HepG2 (cell line): ENCODE measurements around the gene ATG9A. TPM values are rescaled to one million over a fixed set of nuclear protein-coding genes. Genes with fewer than 3 reads are reported as not detected.

Experiments used
- HDAC1 ChIP-seq: sonication (generic); formaldehyde crosslinking; IDR thresholded peaks from 2 replicates; pipeline ENCODE4 v1.5.1; 2020; ENCODE audit warnings: mild to moderate bottlenecking, missing genetic modification reagents
- KAT8 ChIP-seq: IDR thresholded peaks from 2 replicates; pipeline ENCODE4 v1.6.1; 2016; ENCODE audit warnings: missing genetic modification reagents, missing compliant biosample characterization
- MED1 ChIP-seq: sonication (generic); formaldehyde crosslinking; IDR thresholded peaks from 2 replicates; pipeline ENCODE4 v1.4.0; 2020; ENCODE audit warnings: missing genetic modification reagents
- NFE2L1 ChIP-seq: sonication (generic); formaldehyde crosslinking; IDR thresholded peaks from 2 replicates; pipeline ENCODE4 v1.4.0; 2020; ENCODE audit warnings: missing genetic modification reagents, mild to moderate bottlenecking, borderline replicate concordance
- NR2C2 ChIP-seq: sonication (generic); formaldehyde crosslinking; IDR thresholded peaks from 2 replicates; pipeline ENCODE4 v1.4.0; 2020; ENCODE audit warnings: missing genetic modification reagents, mild to moderate bottlenecking, moderate library complexity, borderline replicate concordance
- TMF1 ChIP-seq: sonication (generic); formaldehyde crosslinking; IDR thresholded peaks from 2 replicates; pipeline ENCODE4 v1.8.1; 2022; ENCODE audit warnings: low read depth, missing genetic modification reagents
- ZNF101 ChIP-seq: sonication (generic); formaldehyde crosslinking; IDR thresholded peaks from 2 replicates; pipeline ENCODE4 v1.4.0; 2020; ENCODE audit warnings: mild to moderate bottlenecking, low read depth, missing genetic modification reagents, borderline replicate concordance
- ZNF335 ChIP-seq: sonication (generic); formaldehyde crosslinking; IDR thresholded peaks from 2 replicates; pipeline ENCODE4 v1.4.0; 2020; ENCODE audit warnings: missing genetic modification reagents
- polyA plus RNA-seq, 8 experiments: library from polyadenylated mRNA; depleted of rRNA in 3 of 8; stranded (reverse) in 7 of 8; unstranded in 1 of 8; fragments of >200 nt; fragmentation: Illumina TruSeq in 4 of 8; extraction: Trizol in 4 of 8; gene quantifications; 2 replicates each; pipeline versions ENCODE4 v1.2.1 to v1.2.3, GENCODE V29; 2011 to 2016; ENCODE audit warnings: low read depth in 4 of 8, missing spikeins in 1 of 8, mixed read lengths in 1 of 8; ENCODE audit not compliant: insufficient read depth in 1 of 8
- total RNA-seq, 5 experiments: library from RNA; depleted of rRNA; stranded (reverse); fragments of >200 nt; fragmentation: Illumina TruSeq; extraction: Trizol; gene quantifications; 2 replicates each; pipeline ENCODE4 v1.2.3, GENCODE V29; 2016; ENCODE audit warnings: low read depth in 1 of 5
- TF ChIP-seq, protein P1 (sequence below), 2 experiments: sonication (generic) in 1 of 2; formaldehyde crosslinking in 1 of 2; IDR thresholded peaks; 2 replicates each; pipeline versions ENCODE4 v1.6.1 to v1.9.0; 2014 to 2022; ENCODE audit warnings: antibody characterized with exemption in 1 of 2, borderline replicate concordance in 1 of 2, inconsistent platforms in 1 of 2, low read depth in 1 of 2, missing genetic modification reagents in 1 of 2
- TF ChIP-seq, protein P2 (sequence below): sonication (generic); formaldehyde crosslinking; IDR thresholded peaks from 2 replicates; pipeline ENCODE4 v1.4.0; 2020; ENCODE audit warnings: missing genetic modification reagents
- TF ChIP-seq, protein P3 (sequence below): sonication (generic); formaldehyde crosslinking; IDR thresholded peaks from 2 replicates; pipeline ENCODE4 v1.9.0; 2021; ENCODE audit warnings: mild to moderate bottlenecking, missing genetic modification reagents
- TF ChIP-seq, protein P4 (sequence below): sonication (generic); formaldehyde crosslinking; IDR thresholded peaks from 2 replicates; pipeline ENCODE4 v1.5.0; 2020; ENCODE audit warnings: missing genetic modification reagents, mild to moderate bottlenecking, borderline replicate concordance

Gene ATG9A
- total and polyA plus RNA-seq, 2 of the 13 experiments (the other 11 are each of a cell fraction or from before 2014, with no cell fraction given), result 35.0 to 131 TPM

DNA sequence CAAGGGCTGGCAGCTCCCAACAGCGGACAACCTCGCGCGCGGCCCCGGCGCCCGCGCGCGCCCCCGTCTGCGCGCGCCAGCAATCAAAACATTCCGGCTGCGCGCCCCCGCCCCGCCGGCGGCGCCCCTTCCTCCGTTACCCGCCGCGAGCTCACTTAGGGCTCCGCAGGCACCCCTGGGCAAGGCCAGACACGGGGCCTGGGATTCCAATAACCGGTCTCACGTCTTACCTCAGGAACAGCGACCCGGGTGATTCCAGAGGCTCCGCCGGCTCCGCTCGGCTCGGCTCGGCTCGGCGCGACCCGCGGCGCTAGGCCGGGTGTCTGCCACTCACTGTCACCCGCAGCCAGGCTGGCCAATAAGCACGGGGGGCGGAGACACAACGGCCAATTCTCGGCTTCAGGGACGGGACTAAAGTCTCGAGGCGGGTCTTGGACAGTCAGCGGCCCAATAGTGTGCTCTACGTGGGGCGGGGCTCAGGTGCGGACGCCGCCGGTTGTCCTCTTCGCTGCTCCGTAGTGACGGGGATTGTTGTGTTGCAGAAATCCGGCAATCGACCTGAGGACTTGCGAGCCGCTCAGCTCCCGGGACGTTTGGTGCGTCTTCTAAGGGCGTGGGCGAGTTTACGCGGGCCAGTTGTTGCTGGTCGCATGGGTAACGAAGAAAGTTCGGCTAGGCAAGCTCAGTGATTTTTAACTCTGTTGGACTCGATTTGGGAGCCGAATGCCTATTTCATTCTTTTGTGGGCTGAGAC is at the start of gene ATG9A, which contains the start of gene ANKZF1 (continued):
- TF ChIP-seq, protein P1, sequence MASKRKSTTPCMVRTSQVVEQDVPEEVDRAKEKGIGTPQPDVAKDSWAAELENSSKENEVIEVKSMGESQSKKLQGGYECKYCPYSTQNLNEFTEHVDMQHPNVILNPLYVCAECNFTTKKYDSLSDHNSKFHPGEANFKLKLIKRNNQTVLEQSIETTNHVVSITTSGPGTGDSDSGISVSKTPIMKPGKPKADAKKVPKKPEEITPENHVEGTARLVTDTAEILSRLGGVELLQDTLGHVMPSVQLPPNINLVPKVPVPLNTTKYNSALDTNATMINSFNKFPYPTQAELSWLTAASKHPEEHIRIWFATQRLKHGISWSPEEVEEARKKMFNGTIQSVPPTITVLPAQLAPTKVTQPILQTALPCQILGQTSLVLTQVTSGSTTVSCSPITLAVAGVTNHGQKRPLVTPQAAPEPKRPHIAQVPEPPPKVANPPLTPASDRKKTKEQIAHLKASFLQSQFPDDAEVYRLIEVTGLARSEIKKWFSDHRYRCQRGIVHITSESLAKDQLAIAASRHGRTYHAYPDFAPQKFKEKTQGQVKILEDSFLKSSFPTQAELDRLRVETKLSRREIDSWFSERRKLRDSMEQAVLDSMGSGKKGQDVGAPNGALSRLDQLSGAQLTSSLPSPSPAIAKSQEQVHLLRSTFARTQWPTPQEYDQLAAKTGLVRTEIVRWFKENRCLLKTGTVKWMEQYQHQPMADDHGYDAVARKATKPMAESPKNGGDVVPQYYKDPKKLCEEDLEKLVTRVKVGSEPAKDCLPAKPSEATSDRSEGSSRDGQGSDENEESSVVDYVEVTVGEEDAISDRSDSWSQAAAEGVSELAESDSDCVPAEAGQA (IDR thresholded peaks at IDR 0.05; ENCODE audit: low read depth), result no peak
- TF ChIP-seq, protein P1 (CRISPR knock-in tag; IDR thresholded peaks at IDR 0.05; ENCODE audit: borderline replicate concordance), result no peak
- peak; percentile 75 for TF ChIP-seq MED1
- no peak for TF ChIP-seq ZNF101 (CRISPR knock-in tag)
- TF ChIP-seq, protein P2, sequence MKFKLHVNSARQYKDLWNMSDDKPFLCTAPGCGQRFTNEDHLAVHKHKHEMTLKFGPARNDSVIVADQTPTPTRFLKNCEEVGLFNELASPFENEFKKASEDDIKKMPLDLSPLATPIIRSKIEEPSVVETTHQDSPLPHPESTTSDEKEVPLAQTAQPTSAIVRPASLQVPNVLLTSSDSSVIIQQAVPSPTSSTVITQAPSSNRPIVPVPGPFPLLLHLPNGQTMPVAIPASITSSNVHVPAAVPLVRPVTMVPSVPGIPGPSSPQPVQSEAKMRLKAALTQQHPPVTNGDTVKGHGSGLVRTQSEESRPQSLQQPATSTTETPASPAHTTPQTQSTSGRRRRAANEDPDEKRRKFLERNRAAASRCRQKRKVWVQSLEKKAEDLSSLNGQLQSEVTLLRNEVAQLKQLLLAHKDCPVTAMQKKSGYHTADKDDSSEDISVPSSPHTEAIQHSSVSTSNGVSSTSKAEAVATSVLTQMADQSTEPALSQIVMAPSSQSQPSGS (CRISPR knock-in tag), result peak; percentile 53
- peak; percentile 98 for TF ChIP-seq HDAC1
- peak; percentile 54; the same call in 1 of the 2 replicates for TF ChIP-seq ZNF335
- TF ChIP-seq NFE2L1 (CRISPR knock-in tag), result no peak; the same call in 1 of the 2 replicates
- TF ChIP-seq, protein P3, sequence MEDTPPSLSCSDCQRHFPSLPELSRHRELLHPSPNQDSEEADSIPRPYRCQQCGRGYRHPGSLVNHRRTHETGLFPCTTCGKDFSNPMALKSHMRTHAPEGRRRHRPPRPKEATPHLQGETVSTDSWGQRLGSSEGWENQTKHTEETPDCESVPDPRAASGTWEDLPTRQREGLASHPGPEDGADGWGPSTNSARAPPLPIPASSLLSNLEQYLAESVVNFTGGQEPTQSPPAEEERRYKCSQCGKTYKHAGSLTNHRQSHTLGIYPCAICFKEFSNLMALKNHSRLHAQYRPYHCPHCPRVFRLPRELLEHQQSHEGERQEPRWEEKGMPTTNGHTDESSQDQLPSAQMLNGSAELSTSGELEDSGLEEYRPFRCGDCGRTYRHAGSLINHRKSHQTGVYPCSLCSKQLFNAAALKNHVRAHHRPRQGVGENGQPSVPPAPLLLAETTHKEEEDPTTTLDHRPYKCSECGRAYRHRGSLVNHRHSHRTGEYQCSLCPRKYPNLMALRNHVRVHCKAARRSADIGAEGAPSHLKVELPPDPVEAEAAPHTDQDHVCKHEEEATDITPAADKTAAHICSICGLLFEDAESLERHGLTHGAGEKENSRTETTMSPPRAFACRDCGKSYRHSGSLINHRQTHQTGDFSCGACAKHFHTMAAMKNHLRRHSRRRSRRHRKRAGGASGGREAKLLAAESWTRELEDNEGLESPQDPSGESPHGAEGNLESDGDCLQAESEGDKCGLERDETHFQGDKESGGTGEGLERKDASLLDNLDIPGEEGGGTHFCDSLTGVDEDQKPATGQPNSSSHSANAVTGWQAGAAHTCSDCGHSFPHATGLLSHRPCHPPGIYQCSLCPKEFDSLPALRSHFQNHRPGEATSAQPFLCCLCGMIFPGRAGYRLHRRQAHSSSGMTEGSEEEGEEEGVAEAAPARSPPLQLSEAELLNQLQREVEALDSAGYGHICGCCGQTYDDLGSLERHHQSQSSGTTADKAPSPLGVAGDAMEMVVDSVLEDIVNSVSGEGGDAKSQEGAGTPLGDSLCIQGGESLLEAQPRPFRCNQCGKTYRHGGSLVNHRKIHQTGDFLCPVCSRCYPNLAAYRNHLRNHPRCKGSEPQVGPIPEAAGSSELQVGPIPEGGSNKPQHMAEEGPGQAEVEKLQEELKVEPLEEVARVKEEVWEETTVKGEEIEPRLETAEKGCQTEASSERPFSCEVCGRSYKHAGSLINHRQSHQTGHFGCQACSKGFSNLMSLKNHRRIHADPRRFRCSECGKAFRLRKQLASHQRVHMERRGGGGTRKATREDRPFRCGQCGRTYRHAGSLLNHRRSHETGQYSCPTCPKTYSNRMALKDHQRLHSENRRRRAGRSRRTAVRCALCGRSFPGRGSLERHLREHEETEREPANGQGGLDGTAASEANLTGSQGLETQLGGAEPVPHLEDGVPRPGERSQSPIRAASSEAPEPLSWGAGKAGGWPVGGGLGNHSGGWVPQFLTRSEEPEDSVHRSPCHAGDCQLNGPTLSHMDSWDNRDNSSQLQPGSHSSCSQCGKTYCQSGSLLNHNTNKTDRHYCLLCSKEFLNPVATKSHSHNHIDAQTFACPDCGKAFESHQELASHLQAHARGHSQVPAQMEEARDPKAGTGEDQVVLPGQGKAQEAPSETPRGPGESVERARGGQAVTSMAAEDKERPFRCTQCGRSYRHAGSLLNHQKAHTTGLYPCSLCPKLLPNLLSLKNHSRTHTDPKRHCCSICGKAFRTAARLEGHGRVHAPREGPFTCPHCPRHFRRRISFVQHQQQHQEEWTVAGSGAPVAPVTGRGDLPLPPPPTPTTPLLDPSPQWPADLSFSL (CRISPR knock-in tag), result no peak
- peak; percentile 47 for TF ChIP-seq NR2C2
- TF ChIP-seq TMF1 (CRISPR knock-in tag), result peak; percentile 78; the same call in 1 of the 2 replicates
- TF ChIP-seq, protein P4, sequence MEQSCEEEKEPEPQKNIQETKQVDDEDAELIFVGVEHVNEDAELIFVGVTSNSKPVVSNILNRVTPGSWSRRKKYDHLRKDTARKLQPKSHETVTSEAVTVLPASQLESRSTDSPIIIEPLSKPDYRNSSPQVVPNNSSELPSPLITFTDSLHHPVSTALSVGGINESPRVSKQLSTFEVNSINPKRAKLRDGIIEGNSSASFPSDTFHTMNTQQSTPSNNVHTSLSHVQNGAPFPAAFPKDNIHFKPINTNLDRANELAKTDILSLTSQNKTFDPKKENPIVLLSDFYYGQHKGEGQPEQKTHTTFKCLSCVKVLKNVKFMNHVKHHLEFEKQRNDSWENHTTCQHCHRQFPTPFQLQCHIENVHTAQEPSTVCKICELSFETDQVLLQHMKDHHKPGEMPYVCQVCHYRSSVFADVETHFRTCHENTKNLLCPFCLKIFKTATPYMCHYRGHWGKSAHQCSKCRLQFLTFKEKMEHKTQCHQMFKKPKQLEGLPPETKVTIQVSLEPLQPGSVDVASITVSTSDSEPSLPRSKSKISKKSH (CRISPR knock-in tag), result peak; percentile 90; the same call in 1 of the 2 replicates
- TF ChIP-seq KAT8 (CRISPR knock-in tag), result peak; percentile 88
